Testis (tissue), 2 donors: ENCODE measurements around the gene RACK1.

Experiments used
- CTCF ChIP-seq, 3 experiments: fragments of 450-650 bp in 2 of 3; fragments of 200-600 bp in 1 of 3; sonication (generic) in 1 of 3; IDR thresholded peaks; one replicate each; pipeline ENCODE4 v1.5.1; 2016 to 2019; ENCODE audit warnings: antibody characterized with exemption in 3 of 3, mild to moderate bottlenecking in 2 of 3, moderate library complexity in 1 of 3
- POLR2A ChIP-seq: fragments of 450-650 bp; IDR thresholded peaks from one replicate; pipeline ENCODE4 v1.6.1; 2017; ENCODE audit warnings: antibody characterized with exemption, mild to moderate bottlenecking, moderate library complexity

- TF ChIP-seq CTCF (IDR thresholded peaks at IDR 0.05): no peak
- no peak for TF ChIP-seq POLR2A
Measured at GRCh38 chr5:181282874-181283273, 39.2 kb upstream of the RACK1 start.
